GM12878 (cell line): Measurements from ENCODE around the gene ADAMTSL1. TPM values are rescaled to one million over a fixed set of nuclear protein-coding genes. Genes with fewer than 3 reads are reported as not detected.

Source experiments
- ATAC-seq: fragments of 200-7000 bp; cut with Tn5 transposase; 3 replicates; pipeline ENCODE4 v1.9.1; 2020; ENCODE audit warnings: mild to moderate bottlenecking, moderate library complexity
- BruUV-seq: library from RNA; stranded (reverse); fragments of 400-500 nt; replicated peaks from 2 replicates; lab custom pipeline; 2021; lab: Mats Ljungman, UMichigan
- CTCF ChIA-PET: fragments of 300-600 bp; sonication (Branson Sonifier 250); formaldehyde crosslinking; extraction: SDS; loops from one replicate; lab custom pipeline; 2021; ENCODE audit warnings: inconsistent platforms; lab: Yijun Ruan, JAX
- POLR2A ChIA-PET: fragments of 350-600 bp; formaldehyde crosslinking; extraction: SDS; loops from one replicate; lab custom pipeline; 2021; ENCODE audit warnings: inconsistent platforms; lab: Charles Lee
- RAD21 ChIA-PET: fragments of 300-600 bp; sonication (Branson Sonifier 250); formaldehyde crosslinking; loops from one replicate; lab custom pipeline; 2023; ENCODE audit warnings: antibody characterized with exemption; ENCODE audit not compliant: unreplicated experiment; lab: Charles Lee
- SMC1A ChIA-PET: fragments of 300-600 bp; sonication (Branson Sonifier 250); formaldehyde crosslinking; loops from one replicate; lab custom pipeline; 2023; ENCODE audit not compliant: unreplicated experiment, uncharacterized antibody; lab: Charles Lee
- DNase-seq: peaks from one replicate; pipeline ENCODE4 v3.0.0-alpha.2; 2011; ENCODE audit warnings: low read depth, low spot score
- FAIRE-seq: peaks from 3 replicates; lab custom pipeline; 2011; peaks lifted over from hg19 to GRCh38; lab: Jason Lieb, UNC
- H2AFZ ChIP-seq: 2 replicates; pipeline ENCODE4 v1.6.0; 2011; ENCODE audit warnings: low read depth, low read length, control low read depth; ENCODE audit not compliant: control insufficient read depth
- H3K27ac ChIP-seq: 2 replicates; pipeline ENCODE4 v1.5.1; 2011; ENCODE audit warnings: control low read depth; ENCODE audit not compliant: control insufficient read depth, insufficient read depth
- H3K27me3 ChIP-seq, 2 experiments: replicated peaks in 1 of 2; 2 replicates each; pipeline versions ENCODE4 v1.6.0 to v1.6.1; 2011; ENCODE audit warnings: low read length in 1 of 2; ENCODE audit not compliant: control insufficient read depth in 2 of 2, insufficient read depth in 2 of 2
- H3K36me3 ChIP-seq, 2 experiments: 2 replicates each; pipeline ENCODE4 v1.5.1; 2011; ENCODE audit warnings: low read length in 1 of 2; ENCODE audit not compliant: control insufficient read depth in 2 of 2, insufficient read depth in 2 of 2
- H3K4me1 ChIP-seq: 2 replicates; pipeline ENCODE4 v1.6.1; 2011; ENCODE audit warnings: mild to moderate bottlenecking, low read length, moderate library complexity, mixed read lengths; ENCODE audit not compliant: control insufficient read depth, insufficient read depth
- H3K4me2 ChIP-seq: 2 replicates; pipeline ENCODE4 v1.6.0; 2011; ENCODE audit warnings: control low read depth; ENCODE audit not compliant: control insufficient read depth, insufficient read depth
- H3K4me3 ChIP-seq: fragments of 200-600 bp; sonication (generic); 2 replicates; pipeline ENCODE4 v1.5.1; 2016
- H3K79me2 ChIP-seq: 2 replicates; pipeline ENCODE4 v1.6.0; 2011; ENCODE audit warnings: low read length; ENCODE audit not compliant: control insufficient read depth, insufficient read depth
- H3K9ac ChIP-seq: 2 replicates; pipeline ENCODE4 v1.8.0; 2011; ENCODE audit warnings: low read length, control low read depth, mixed read lengths; ENCODE audit not compliant: control insufficient read depth, insufficient read depth
- H3K9me3 ChIP-seq: replicated peaks from 3 replicates; pipeline ENCODE4 v1.5.1; 2011; ENCODE audit warnings: mild to moderate bottlenecking, low read length; ENCODE audit not compliant: control insufficient read depth, insufficient read depth
- H4K20me1 ChIP-seq: 2 replicates; pipeline ENCODE4 v1.6.0; 2011; ENCODE audit not compliant: control insufficient read depth, insufficient read depth
- ASH2L ChIP-seq: fragments of 300-600, 200-600 bp; sonication (generic); IDR thresholded peaks from 2 replicates; pipeline ENCODE4 v1.6.1; 2017; ENCODE audit warnings: low read depth, mild to moderate bottlenecking, borderline replicate concordance
- BHLHE40 ChIP-seq, 2 experiments: fragments of 450-650 bp in 1 of 2; IDR thresholded peaks; 2 replicates each; pipeline ENCODE4 v1.6.1; 2011 to 2017; ENCODE audit warnings: low read depth in 2 of 2, borderline replicate concordance in 1 of 2, improper control_type of control experiment in 1 of 2, low read length in 1 of 2, mild to moderate bottlenecking in 1 of 2
- E4F1 ChIP-seq: fragments of 450-650 bp; IDR thresholded peaks from 2 replicates; pipeline ENCODE4 v1.6.1; 2018; ENCODE audit warnings: borderline replicate concordance, mild to moderate bottlenecking; ENCODE audit not compliant: partially characterized antibody
- ELK1 ChIP-seq: IDR thresholded peaks from 2 replicates; pipeline ENCODE4 v1.6.1; 2012; ENCODE audit warnings: low read depth, low read length, improper control_type of control experiment
- ETV6 ChIP-seq, 2 experiments: fragments of 450-650 bp in 1 of 2; IDR thresholded peaks in 1 of 2; conservative IDR thresholded peaks in 1 of 2; 2 replicates each; pipeline ENCODE4 v1.6.1; 2014; ENCODE audit warnings: antibody characterized with exemption in 1 of 2, borderline replicate concordance in 1 of 2, low read depth in 1 of 2, mild to moderate bottlenecking in 1 of 2, moderate library complexity in 1 of 2
- JUNB ChIP-seq: IDR thresholded peaks from 2 replicates; pipeline ENCODE4 v1.6.1; 2016; ENCODE audit warnings: antibody characterized with exemption, mild to moderate bottlenecking
- LARP7 ChIP-seq: fragments of 450-650 bp; IDR thresholded peaks from 2 replicates; pipeline ENCODE4 v1.6.1; 2017; ENCODE audit warnings: mild to moderate bottlenecking
- MXI1 ChIP-seq: fragments of 150-350 bp; IDR thresholded peaks from 2 replicates; pipeline ENCODE4 v1.6.1; 2011; ENCODE audit warnings: low read depth, mild to moderate bottlenecking, inconsistent platforms, low read length, improper control_type of control experiment
- PBX3 ChIP-seq: IDR thresholded peaks from 2 replicates; pipeline ENCODE4 v1.6.1; 2011; ENCODE audit warnings: mild to moderate bottlenecking, low read depth, low read length, moderate library complexity; ENCODE audit not compliant: insufficient replicate concordance
- PKNOX1 ChIP-seq: fragments of 450-650 bp; IDR thresholded peaks from 2 replicates; pipeline ENCODE4 v1.6.1; 2016; ENCODE audit warnings: mild to moderate bottlenecking
- RAD51 ChIP-seq: fragments of 450-650 bp; IDR thresholded peaks from 2 replicates; pipeline ENCODE4 v1.6.1; 2016; ENCODE audit warnings: moderate library complexity, mild to moderate bottlenecking, inconsistent platforms
- USF1 ChIP-seq: IDR thresholded peaks from 2 replicates; pipeline ENCODE4 v1.6.1; 2011; ENCODE audit warnings: borderline replicate concordance, low read depth, mild to moderate bottlenecking, moderate library complexity, mixed read lengths, low read length; ENCODE audit not compliant: insufficient read depth; ENCODE audit errors: extremely low read length
- ZNF622 ChIP-seq: fragments of 450-650 bp; IDR thresholded peaks from 2 replicates; pipeline ENCODE4 v1.6.1; 2017; ENCODE audit warnings: mild to moderate bottlenecking, inconsistent platforms
- ZSCAN29 ChIP-seq: fragments of 450-650 bp; IDR thresholded peaks from 2 replicates; pipeline ENCODE4 v1.6.1; 2017; ENCODE audit warnings: mild to moderate bottlenecking, moderate library complexity
- WGBS: methylation state at CpG from one replicate; pipeline ENCODE4 v1.1.6; 2016; ENCODE audit warnings: low lambda C conversion rate; ENCODE audit not compliant: insufficient replicate concordance, insufficient coverage; ENCODE audit errors: missing lambda C conversion rate; 5-methylcytosine and 5-hydroxymethylcytosine counted together
- in situ Hi-C: fragments of 300-500 bp; cut with MboI; formaldehyde crosslinking; loops from 9 replicates; pipeline ENCODE4 v1.14.3; 2018; ENCODE audit warnings: mixed read lengths
- intact Hi-C: fragments of 100-400 bp; cut with micrococcal nuclease; formaldehyde crosslinking; loops from one replicate; pipeline ENCODE4 v1.14.2; 2022; ENCODE audit not compliant: unreplicated experiment
- polyA plus RNA-seq, 11 experiments: library from polyadenylated mRNA; depleted of rRNA in 4 of 11; unstranded in 6 of 11; stranded (reverse) in 5 of 11; fragments of >200 nt; fragmentation: Nextera tagmentation in 4 of 11; fragmentation: Illumina TruSeq in 1 of 11; extraction: Ambion mirVana in 4 of 11; extraction: Trizol in 1 of 11; gene quantifications; 1 replicate in 1 of 11; 2 replicates in 10 of 11; pipeline versions ENCODE4 v1.2.1 to v1.2.3, GENCODE V29; 2011 to 2016; ENCODE audit warnings: inconsistent platforms in 2 of 11, missing spikeins in 2 of 11, low read depth in 1 of 11
- total RNA-seq, 4 experiments: library from RNA; depleted of rRNA in 3 of 4; stranded (reverse); fragments of >200 nt in 3 of 4; fragmentation: Illumina TruSeq in 1 of 4; extraction: Trizol in 1 of 4; gene quantifications; 2 replicates each; pipeline versions ENCODE4 v1.2.1 to v1.2.3, GENCODE V29; 2013 to 2021

The ADAMTSL1 gene
- total and polyA plus RNA-seq, 10 of the 15 experiments (the other 5 are each of a cell fraction or from before 2014, with no cell fraction given), result 0.01 to 0.10 (median 0.07) TPM; not detected in 6

- ChIA-PET POLR2A (no interaction called here), CTCF (no interaction called here), SMC1A (interaction anchor here (1.1 kb wide), 1 partner anchor 97 kb away, joined by 3 read pairs; no protein-coding TSS in a partner anchor), RAD21 (no interaction called here)
- DNase-seq (no peak), FAIRE-seq (no peak), ATAC-seq (no peak)
- Histone ChIP-seq H3K27me3 (no peaks in the 10 kb centered on the region), H3K36me3 (no peaks in the 10 kb centered on the region), H3K4me1 (no peaks in the 10 kb centered on the region), H3K27ac (no peak overlapping the region), H3K79me2 (no peaks in the 10 kb centered on the region), H3K4me3 (no peak overlapping the region), H3K9me3 (no peaks in the 10 kb centered on the region; the same call in 2 of the 3 replicates), H3K9ac (no peak overlapping the region), H3K4me2 (no peak overlapping the region), H2AFZ (no peak overlapping the region), H4K20me1 (no peaks in the 10 kb centered on the region)
- BruUV-seq, result no TSS peak
- 14% methylated on average over 3 of the region's 3 CpGs for WGBS
- intact Hi-C loops (no loop called here), in situ Hi-C loops (no loop called here)
- TF ChIP-seq ELK1 (no peak), BHLHE40 (IDR thresholded peaks at IDR 0.05; ENCODE audit: borderline replicate concordance in 1 of 2, low read depth in 2 of 2, low read length in 1 of 2) (no peak), PBX3 (no peak), USF1 (no peak), ZNF622 (no peak), MXI1 (no peak), ETV6 (conservative IDR thresholded peaks at IDR 0.05 in 1 of 2, IDR thresholded peaks at IDR 0.05 in 1 of 2; ENCODE audit: borderline replicate concordance in 1 of 2, low read depth in 1 of 2) (no peak), ASH2L (no peak), ZSCAN29 (no peak), E4F1 (no peak), JUNB (no peak), RAD51 (no peak), LARP7 (no peak), PKNOX1 (no peak)
These were observed 121.6 kb downstream of the ADAMTSL1 start for GRCh38 chr9:18595597-18595996.
